Measurements from ENCODE around the gene CD302. TPM values are rescaled to one million over a fixed set of nuclear protein-coding genes. Genes with fewer than 3 reads are reported as not detected.
A peak's percentile ranks its signal among the peaks of the same experiment; 100 is the strongest.

CD302 gene
- total RNA-seq, 1 donor from 2014 or later: 109 TPM

DNA sequence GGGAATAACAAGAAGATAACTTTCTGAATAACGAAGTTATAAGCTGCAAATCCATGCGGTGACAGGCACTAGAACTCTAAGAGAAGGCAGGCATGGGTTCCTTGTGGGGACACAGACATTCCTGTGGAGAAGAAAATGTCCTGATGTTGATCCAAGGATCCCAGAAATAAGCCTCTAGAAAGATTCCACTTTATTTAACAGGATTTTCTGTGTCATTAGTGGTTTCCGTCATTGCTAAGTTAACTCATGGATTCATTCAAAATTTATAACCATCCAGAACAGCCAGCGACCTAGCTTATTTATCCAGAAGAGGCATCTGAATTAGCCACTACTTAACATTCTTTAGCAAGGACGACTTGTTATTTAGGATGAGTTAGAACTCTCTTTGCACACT, 10.0 kb upstream of the CD302 start:
- intact Hi-C loops (cut with DNase I): no loop called here
- TF ChIP-seq, protein P1, sequence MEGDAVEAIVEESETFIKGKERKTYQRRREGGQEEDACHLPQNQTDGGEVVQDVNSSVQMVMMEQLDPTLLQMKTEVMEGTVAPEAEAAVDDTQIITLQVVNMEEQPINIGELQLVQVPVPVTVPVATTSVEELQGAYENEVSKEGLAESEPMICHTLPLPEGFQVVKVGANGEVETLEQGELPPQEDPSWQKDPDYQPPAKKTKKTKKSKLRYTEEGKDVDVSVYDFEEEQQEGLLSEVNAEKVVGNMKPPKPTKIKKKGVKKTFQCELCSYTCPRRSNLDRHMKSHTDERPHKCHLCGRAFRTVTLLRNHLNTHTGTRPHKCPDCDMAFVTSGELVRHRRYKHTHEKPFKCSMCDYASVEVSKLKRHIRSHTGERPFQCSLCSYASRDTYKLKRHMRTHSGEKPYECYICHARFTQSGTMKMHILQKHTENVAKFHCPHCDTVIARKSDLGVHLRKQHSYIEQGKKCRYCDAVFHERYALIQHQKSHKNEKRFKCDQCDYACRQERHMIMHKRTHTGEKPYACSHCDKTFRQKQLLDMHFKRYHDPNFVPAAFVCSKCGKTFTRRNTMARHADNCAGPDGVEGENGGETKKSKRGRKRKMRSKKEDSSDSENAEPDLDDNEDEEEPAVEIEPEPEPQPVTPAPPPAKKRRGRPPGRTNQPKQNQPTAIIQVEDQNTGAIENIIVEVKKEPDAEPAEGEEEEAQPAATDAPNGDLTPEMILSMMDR (IDR thresholded peaks at IDR 0.05): no peak
- Histone ChIP-seq H3K9me3 (no peaks in the 10 kb centered on the region), H3K4me1 (no peaks in the 10 kb centered on the region), H3K27ac (no peak overlapping the region), H3K4me3 (no peak overlapping the region), H3K27me3 (no peaks in the 10 kb centered on the region), H3K36me3 (no peaks in the 10 kb centered on the region)
- no peak for DNase-seq
- ATAC-seq: no peak

DNA sequence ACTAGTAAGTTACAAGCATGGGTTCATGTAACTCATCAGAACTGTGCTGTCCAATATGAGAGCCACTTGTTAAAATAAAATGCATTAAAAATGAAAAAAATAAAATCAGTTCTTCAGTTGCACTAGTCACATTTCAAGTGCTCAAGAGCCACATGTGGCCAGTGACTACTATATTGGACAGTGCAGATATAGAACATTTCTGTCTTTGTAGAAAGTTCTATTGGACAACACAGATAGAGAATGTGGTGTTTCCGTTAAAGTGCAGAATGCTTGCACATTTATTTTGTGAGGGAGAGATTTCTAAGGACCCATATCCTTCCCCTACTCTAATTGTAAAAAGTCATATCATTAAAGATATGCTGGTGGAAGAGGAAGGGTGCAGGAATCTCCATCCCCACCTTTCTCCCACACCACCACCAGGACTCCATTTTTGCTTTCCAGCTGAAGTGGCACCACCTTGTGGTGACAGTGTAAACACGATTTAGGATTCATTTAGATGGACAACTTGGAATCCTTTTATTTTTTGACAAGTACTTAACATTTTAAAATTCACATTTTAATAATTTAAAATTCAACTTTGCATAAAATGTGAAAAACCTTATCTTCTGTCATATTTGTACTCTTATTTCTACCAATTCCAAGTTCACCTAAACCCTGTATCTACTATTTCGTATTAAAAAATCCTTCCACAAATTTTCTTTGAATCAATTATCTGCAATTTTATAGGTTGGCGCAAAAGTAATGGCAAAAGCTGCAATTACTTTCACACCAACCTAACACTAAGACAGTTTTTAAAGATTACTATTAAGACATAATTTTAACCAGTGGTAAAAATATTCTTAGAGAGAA, 9.4 kb upstream of the CD302 start:
- Histone ChIP-seq H3K4me1 (no peaks in the 10 kb centered on the region), H3K27me3 (no peaks in the 10 kb centered on the region), H3K36me3 (no peaks in the 10 kb centered on the region), H3K27ac (no peak overlapping the region), H3K4me3 (no peak overlapping the region), H3K9me3 (no peaks in the 10 kb centered on the region)
- TF ChIP-seq, protein P1 (IDR thresholded peaks at IDR 0.05): peak; percentile 76
- intact Hi-C loops (cut with DNase I): no loop called here
- ATAC-seq: peak; percentile 90
- DNase-seq: no peak

DNA sequence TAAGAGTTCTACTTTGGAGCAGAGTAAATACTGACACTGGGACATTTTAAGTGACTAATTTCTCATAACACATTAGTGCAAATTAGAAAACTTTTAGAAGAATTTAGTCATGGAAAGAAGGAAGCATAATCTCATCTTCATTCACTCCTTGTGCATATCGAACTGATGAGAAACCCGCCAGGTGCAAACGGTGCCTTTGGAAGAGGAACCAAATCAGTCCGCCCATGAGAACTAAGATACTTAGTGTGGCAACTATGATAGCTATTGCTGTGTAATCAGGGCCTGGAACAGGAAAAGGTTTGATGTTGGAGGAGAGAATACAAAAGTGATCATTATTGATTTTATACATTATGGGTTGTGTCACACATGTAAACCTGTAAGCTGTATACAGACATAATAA, 6.9 kb upstream of the CD302 start:
- TF ChIP-seq, protein P1 (IDR thresholded peaks at IDR 0.05): no peak
- intact Hi-C loops (cut with DNase I): no loop called here

GRCh38 chr2:159803235-159803962, 5.4 kb upstream of the CD302 start:
- no peak overlapping the region for H3K4me3 ChIP-seq
- no peaks in the 10 kb centered on the region for H3K36me3 ChIP-seq
- no peaks in the 10 kb centered on the region for H3K9me3 ChIP-seq
- TF ChIP-seq, protein P1 (IDR thresholded peaks at IDR 0.05): no peak
- intact Hi-C loops (cut with DNase I): no loop called here
- H3K4me1 ChIP-seq: no peaks in the 10 kb centered on the region
- no peaks in the 10 kb centered on the region for H3K27me3 ChIP-seq
- no peak overlapping the region for H3K27ac ChIP-seq
- no peak for ATAC-seq
- no peak for DNase-seq

More for the DNA sequence above, 6.9 kb upstream of the CD302 start:
- DNase-seq (no peak), ATAC-seq (no peak)
- no peak overlapping the region for H3K27ac ChIP-seq
- H3K36me3 ChIP-seq: no peaks in the 10 kb centered on the region
- no peak overlapping the region for H3K4me3 ChIP-seq
- H3K4me1 ChIP-seq: no peaks in the 10 kb centered on the region
- H3K9me3 ChIP-seq: no peaks in the 10 kb centered on the region
- no peaks in the 10 kb centered on the region for H3K27me3 ChIP-seq

GRCh38 chr2:159802673-159803072, 4.7 kb upstream of the CD302 start:
- intact Hi-C loops (cut with DNase I): no loop called here
- no peak overlapping the region for H3K27ac ChIP-seq

More at GRCh38 chr2:159802673-159803072, 4.7 kb upstream of the CD302 start:
- TF ChIP-seq, protein P1 (IDR thresholded peaks at IDR 0.05): no peak
- no peak for ATAC-seq
- Histone ChIP-seq H3K27me3 (no peaks in the 10 kb centered on the region), H3K36me3 (no peaks in the 10 kb centered on the region), H3K9me3 (no peaks in the 10 kb centered on the region), H3K4me3 (no peak overlapping the region), H3K4me1 (no peaks in the 10 kb centered on the region)
- no peak for DNase-seq

Data from upper lobe of right lung (tissue), 1 donor.